A673 (cell line): ENCODE data around the gene HDAC4. TPM values are rescaled to one million over a fixed set of nuclear protein-coding genes. Genes with fewer than 3 reads are reported as not detected.

Source experiments
- BruUV-seq: library from RNA; stranded (reverse); fragments of 400-500 nt; replicated peaks from 2 replicates; lab custom pipeline; 2021; lab: Mats Ljungman, UMichigan
- CTCF ChIA-PET: fragments of 300-600 bp; sonication (Branson Sonifier 250); formaldehyde crosslinking; loops from one replicate; lab custom pipeline; 2022; ENCODE audit warnings: antibody characterized with exemption; lab: Charles Lee
- POLR2A ChIA-PET: fragments of 300-600 bp; sonication (Branson Sonifier 250); formaldehyde crosslinking; loops from one replicate; lab custom pipeline; 2022; ENCODE audit warnings: antibody characterized with exemption; ENCODE audit not compliant: low non-redundant PET; lab: Charles Lee
- DNase-seq: peaks from one replicate; pipeline ENCODE4 v3.0.0-alpha.2; 2015; ENCODE audit warnings: low spot score
- H3K27ac ChIP-seq: fragments of 200-600 bp; sonication (generic); 2 replicates; pipeline ENCODE4 v1.5.1; 2016; ENCODE audit warnings: mixed run types, low read depth, mild to moderate bottlenecking, mixed read lengths, antibody characterized with exemption, low read length; ENCODE audit not compliant: poor library complexity, severe bottlenecking
- H3K27me3 ChIP-seq: fragments of 200-600 bp; sonication (generic); replicated peaks from 2 replicates; pipeline ENCODE4 v1.6.1; 2017; ENCODE audit warnings: mixed run types, low read depth, mild to moderate bottlenecking, mixed read lengths, antibody characterized with exemption, low read length; ENCODE audit not compliant: insufficient read depth, poor library complexity
- H3K36me3 ChIP-seq: fragments of 200-600 bp; sonication (generic); 2 replicates; pipeline ENCODE4 v1.6.1; 2016; ENCODE audit warnings: mixed run types, mild to moderate bottlenecking, mixed read lengths, antibody characterized with exemption, low read length; ENCODE audit not compliant: insufficient read depth, poor library complexity, severe bottlenecking
- H3K4me1 ChIP-seq: fragments of 200-600 bp; sonication (generic); 2 replicates; pipeline ENCODE4 v1.6.1; 2017; ENCODE audit warnings: mixed run types, mild to moderate bottlenecking, mixed read lengths, antibody characterized with exemption, low read length; ENCODE audit not compliant: insufficient read depth, poor library complexity, severe bottlenecking
- H3K4me3 ChIP-seq: fragments of 200-600 bp; sonication (generic); 2 replicates; pipeline ENCODE4 v1.5.1; 2016; ENCODE audit warnings: low read depth, mixed run types, mild to moderate bottlenecking, mixed read lengths, low read length; ENCODE audit not compliant: poor library complexity, severe bottlenecking
- H3K9me3 ChIP-seq: fragments of 200-600 bp; sonication (generic); 2 replicates; pipeline ENCODE4 v1.6.1; 2016; ENCODE audit warnings: mixed run types, low read depth, mild to moderate bottlenecking, mixed read lengths, antibody characterized with exemption, low read length; ENCODE audit not compliant: poor library complexity, severe bottlenecking
- EZH2 ChIP-seq: fragments of 200-600 bp; sonication (generic); IDR thresholded peaks from 2 replicates; pipeline ENCODE4 v1.6.1; 2017; ENCODE audit warnings: borderline replicate concordance, low read depth, mild to moderate bottlenecking, mixed read lengths, antibody characterized with exemption, low read length; ENCODE audit not compliant: poor library complexity, severe bottlenecking
- intact Hi-C: fragments of 100-400 bp; cut with micrococcal nuclease; formaldehyde crosslinking; loops from one replicate; pipeline ENCODE4 v1.10.0; 2022; ENCODE audit not compliant: unreplicated experiment
- total RNA-seq: library from RNA; stranded (reverse); gene quantifications from 2 replicates; pipeline ENCODE4 v1.2.3, GENCODE V29; 2021
- TF ChIP-seq, protein P1 (sequence below): fragments of 300-800, 200-600 bp; sonication (generic); conservative IDR thresholded peaks from 2 replicates; pipeline ENCODE4 v1.5.1; 2017; ENCODE audit warnings: low read depth, mild to moderate bottlenecking, antibody characterized with exemption, low read length, moderate library complexity, mixed read lengths

The HDAC4 gene
- total RNA-seq, 1 experiment from 2014 or later, result 40.0 TPM

DNA sequence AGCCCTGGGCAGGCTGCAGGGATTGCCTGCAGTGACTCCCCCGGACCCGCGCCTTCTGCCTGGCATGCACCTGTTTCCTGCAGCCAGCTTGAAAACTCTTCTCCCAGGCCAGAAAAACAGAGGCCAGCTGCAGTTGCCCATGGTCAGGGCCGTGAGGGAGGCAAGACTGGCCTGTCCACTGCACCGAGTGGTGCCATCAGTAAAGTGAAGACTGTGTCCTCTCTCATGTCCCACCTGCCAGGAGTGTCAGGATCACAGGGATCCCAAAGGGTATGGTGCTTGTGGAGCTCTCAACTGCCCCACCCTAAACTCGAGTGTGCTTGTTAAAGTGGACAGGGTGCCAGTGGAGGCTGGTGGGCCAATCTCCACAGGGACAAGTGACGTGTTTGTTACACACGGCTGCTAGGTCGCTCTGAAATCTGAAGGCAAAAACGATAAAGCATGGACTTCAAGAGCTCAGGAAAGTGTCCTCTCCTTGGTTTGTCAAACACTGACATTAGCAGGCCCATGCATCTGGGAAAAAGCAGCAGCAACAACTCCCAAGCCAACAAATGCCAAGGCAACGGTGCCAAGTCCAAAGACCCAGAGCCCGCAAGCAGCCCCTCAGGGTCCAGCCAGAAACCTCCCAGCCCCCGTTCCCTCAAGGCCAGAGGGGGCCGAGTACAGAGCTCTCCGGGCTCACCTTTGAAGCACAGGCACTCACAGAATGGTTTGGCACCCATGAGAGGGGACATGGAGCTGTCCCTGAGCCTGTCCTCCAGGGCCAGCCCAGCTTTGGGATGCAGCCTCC lies 213.2 kb downstream of the HDAC4 start:
- intact Hi-C loops, result no loop called here

DNA sequence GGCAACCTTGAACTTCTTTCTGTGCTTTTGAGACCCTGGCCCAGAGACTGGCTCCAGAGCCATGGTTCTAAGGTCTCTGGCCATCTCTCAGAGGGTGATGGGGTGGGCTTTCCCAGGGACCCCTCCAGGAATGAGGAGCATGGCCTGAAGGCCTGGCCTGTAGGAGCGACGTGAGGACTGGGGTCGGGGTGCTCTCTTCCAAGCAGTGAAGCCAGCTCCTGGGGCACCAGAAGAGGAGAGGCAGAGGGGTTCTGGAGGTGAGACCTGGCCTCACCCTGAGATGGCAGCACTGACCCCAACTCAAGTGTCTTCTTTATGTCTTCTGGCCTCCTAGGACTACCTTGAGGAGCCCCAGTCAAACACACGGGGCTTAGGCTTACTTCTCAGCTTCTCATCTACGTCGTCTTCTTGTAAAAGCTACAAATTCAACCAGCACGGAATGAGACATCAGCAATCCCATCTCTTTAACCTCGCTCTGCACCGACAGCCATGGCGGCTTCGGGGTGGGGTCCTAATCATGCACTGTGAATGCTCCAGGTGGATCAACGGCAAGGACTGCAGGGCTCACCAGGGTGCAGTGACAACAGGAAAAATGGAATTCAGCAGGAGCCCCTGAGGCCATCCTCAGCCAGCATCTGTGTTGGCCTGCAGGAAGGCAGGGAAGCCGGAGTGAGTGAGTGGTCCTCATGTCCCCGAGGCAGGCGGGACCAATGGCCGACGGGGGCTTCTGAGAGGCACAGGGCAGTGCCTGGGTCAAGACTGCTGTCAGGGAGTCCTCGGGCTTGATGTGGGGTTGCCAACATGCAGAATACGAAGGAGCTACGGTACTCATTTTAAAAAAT lies 214.1 kb downstream of the HDAC4 start:
- no peak for DNase-seq
- no TSS peak for BruUV-seq

More for the DNA sequence above, 213.2 kb downstream of the HDAC4 start:
- DNase-seq, result no peak
- TF ChIP-seq, protein P1, sequence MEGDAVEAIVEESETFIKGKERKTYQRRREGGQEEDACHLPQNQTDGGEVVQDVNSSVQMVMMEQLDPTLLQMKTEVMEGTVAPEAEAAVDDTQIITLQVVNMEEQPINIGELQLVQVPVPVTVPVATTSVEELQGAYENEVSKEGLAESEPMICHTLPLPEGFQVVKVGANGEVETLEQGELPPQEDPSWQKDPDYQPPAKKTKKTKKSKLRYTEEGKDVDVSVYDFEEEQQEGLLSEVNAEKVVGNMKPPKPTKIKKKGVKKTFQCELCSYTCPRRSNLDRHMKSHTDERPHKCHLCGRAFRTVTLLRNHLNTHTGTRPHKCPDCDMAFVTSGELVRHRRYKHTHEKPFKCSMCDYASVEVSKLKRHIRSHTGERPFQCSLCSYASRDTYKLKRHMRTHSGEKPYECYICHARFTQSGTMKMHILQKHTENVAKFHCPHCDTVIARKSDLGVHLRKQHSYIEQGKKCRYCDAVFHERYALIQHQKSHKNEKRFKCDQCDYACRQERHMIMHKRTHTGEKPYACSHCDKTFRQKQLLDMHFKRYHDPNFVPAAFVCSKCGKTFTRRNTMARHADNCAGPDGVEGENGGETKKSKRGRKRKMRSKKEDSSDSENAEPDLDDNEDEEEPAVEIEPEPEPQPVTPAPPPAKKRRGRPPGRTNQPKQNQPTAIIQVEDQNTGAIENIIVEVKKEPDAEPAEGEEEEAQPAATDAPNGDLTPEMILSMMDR, result no peak
- TF ChIP-seq EZH2, result no peak
- H3K27me3 ChIP-seq, result no peaks in the 10 kb centered on the region
- H3K4me3 ChIP-seq, result no peak overlapping the region
- peaks cover 6% of the 10 kb centered on the region for H3K4me1 ChIP-seq
- BruUV-seq, result no TSS peak
- H3K36me3 ChIP-seq, result peaks cover 8% of the 10 kb centered on the region
- CTCF ChIA-PET, result no interaction called here
- H3K27ac ChIP-seq, result no peak overlapping the region
- no peaks in the 10 kb centered on the region for H3K9me3 ChIP-seq
- POLR2A ChIA-PET, result no interaction called here

More for the DNA sequence above, 214.1 kb downstream of the HDAC4 start:
- CTCF ChIA-PET, result no interaction called here
- POLR2A ChIA-PET, result no interaction called here
- TF ChIP-seq EZH2, result no peak
- TF ChIP-seq, protein P1, result no peak
- Histone ChIP-seq H3K4me1 (no peaks in the 10 kb centered on the region), H3K27me3 (no peaks in the 10 kb centered on the region), H3K9me3 (no peaks in the 10 kb centered on the region), H3K36me3 (peaks cover 8% of the 10 kb centered on the region), H3K27ac (no peak overlapping the region), H3K4me3 (no peak overlapping the region)
- intact Hi-C loops, result no loop called here
